Muscle of back (tissue), 11 donors: Measurements from ENCODE around the gene CLSTN1. TPM values are rescaled to one million over a fixed set of nuclear protein-coding genes. Genes with fewer than 3 reads are reported as not detected.
"Not testable (repeated sequence)": the region's sequence is repeated elsewhere in the genome, so short reads cannot be mapped to it uniquely, and the experiment has no call there.

Source experiments
- DNase-seq, 3 donors: peaks; one replicate each; pipeline versions ENCODE4 v3.0.0 to v3.0.0-alpha.2; 2013
- polyA plus RNA-seq, 10 donors: library from polyadenylated mRNA; unstranded; fragments of 120-200 nt; gene quantifications; one replicate each; pipeline ENCODE4 v1.2.1, GENCODE V29; 2013; ENCODE audit not compliant: insufficient read length in 10 of 10

CLSTN1 gene
- polyA plus RNA-seq, 10 donors = 60.4 to 98.9 (median 73.4) TPM

- DNase-seq = peak; percentile 28 to 84 (median 49)
Measured at GRCh38 chr1:9717193-9718005, 106.4 kb downstream of the CLSTN1 start.

- no peak for DNase-seq
Measured at GRCh38 chr1:9716404-9717192, 107.2 kb downstream of the CLSTN1 start.

- no peak for DNase-seq
Measured at GRCh38 chr1:9715536-9716226, 108.1 kb downstream of the CLSTN1 start.

- DNase-seq = no peak
Measured at GRCh38 chr1:9714257-9714718, 109.5 kb downstream of the CLSTN1 start.

GRCh38 chr1:9712767-9713166, 111.0 kb downstream of the CLSTN1 start:
- DNase-seq = not testable (repeated sequence)

- no peak for DNase-seq
Measured at GRCh38 chr1:9711466-9712020, 112.2 kb downstream of the CLSTN1 start.

GRCh38 chr1:9710037-9710436, 113.7 kb downstream of the CLSTN1 start:
- no peak for DNase-seq

GRCh38 chr1:9706178-9706577, 117.6 kb downstream of the CLSTN1 start:
- no peak for DNase-seq

GRCh38 chr1:9705337-9706093, 118.2 kb downstream of the CLSTN1 start:
- no peak for DNase-seq

GRCh38 chr1:9703681-9704080, 120.1 kb downstream of the CLSTN1 start:
- DNase-seq = no peak

GRCh38 chr1:9703165-9703509, 120.6 kb downstream of the CLSTN1 start:
- no peak for DNase-seq

GRCh38 chr1:9701665-9702064, 122.1 kb downstream of the CLSTN1 start:
- no peak for DNase-seq

- peak in 1 of 3 donors; percentile 58 for DNase-seq
Measured at GRCh38 chr1:9700340-9700739, 123.4 kb downstream of the CLSTN1 start.

GRCh38 chr1:9699361-9699760, 124.4 kb downstream of the CLSTN1 start:
- DNase-seq = no peak

GRCh38 chr1:9696793-9697192, 127.0 kb downstream of the CLSTN1 start:
- DNase-seq = no peak

- DNase-seq = no peak
Measured at GRCh38 chr1:9691691-9692090, 132.1 kb downstream of the CLSTN1 start.

GRCh38 chr1:9691108-9691445, 132.7 kb downstream of the CLSTN1 start:
- DNase-seq = no peak

GRCh38 chr1:9690440-9691107, 133.2 kb downstream of the CLSTN1 start:
- no peak for DNase-seq

- DNase-seq = peak in 1 of 3 donors; percentile 39
Measured at GRCh38 chr1:9689971-9690381, 133.8 kb downstream of the CLSTN1 start.

GRCh38 chr1:9689011-9689706, 134.6 kb downstream of the CLSTN1 start:
- peak; percentile 30 to 54 (median 41) for DNase-seq
